Measurements from ENCODE around the gene PITPNM1. TPM values are rescaled to one million over a fixed set of nuclear protein-coding genes. Genes with fewer than 3 reads are reported as not detected.

PITPNM1 gene
- total and polyA plus RNA-seq, 4 donors, result 34.0 to 118 (median 74.7) TPM

DNA sequence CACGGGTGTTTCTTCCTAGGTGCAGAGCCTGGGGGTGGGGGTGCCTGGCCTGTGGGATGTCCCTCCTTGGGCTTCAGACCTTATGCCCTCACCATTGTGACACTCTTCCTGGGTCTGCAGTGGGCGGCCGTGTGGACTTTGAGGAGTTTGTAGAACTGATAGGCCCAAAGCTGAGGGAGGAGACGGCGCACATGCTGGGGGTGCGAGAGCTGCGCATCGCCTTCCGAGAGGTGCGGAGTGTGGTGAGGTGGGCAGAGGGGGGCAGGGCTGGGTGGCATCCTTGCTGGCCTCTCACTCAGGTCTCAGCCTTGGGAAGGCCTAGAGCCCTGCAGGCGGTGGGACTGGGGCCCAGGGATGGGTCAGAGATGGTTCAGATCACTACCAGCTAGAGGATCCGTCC lies 47.7 kb downstream of the PITPNM1 start:
- 91% methylated on average over 11 of the region's 12 CpGs for WGBS (ENCODE audit: insufficient coverage)
- DNase-seq (ENCODE audit: low read depth in 4 of 6, low spot score in 6 of 6), result no peak
- Histone ChIP-seq H3K27ac (ENCODE audit: low read depth, low read length) (no peak overlapping the region), H3K4me3 (ENCODE audit: low read depth, low read length) (no peak overlapping the region), H3K4me1 (ENCODE audit: control insufficient read depth, insufficient read depth, low read length) (peaks cover 2% of the 10 kb centered on the region), H3K27me3 (ENCODE audit: control insufficient read depth, insufficient read depth, low read length) (no peaks in the 10 kb centered on the region), H3K36me3 (ENCODE audit: control insufficient read depth, insufficient read depth, low read length) (no peaks in the 10 kb centered on the region), H3K9me3 (ENCODE audit: control insufficient read depth, insufficient read depth, low read length) (no peaks in the 10 kb centered on the region)

DNA sequence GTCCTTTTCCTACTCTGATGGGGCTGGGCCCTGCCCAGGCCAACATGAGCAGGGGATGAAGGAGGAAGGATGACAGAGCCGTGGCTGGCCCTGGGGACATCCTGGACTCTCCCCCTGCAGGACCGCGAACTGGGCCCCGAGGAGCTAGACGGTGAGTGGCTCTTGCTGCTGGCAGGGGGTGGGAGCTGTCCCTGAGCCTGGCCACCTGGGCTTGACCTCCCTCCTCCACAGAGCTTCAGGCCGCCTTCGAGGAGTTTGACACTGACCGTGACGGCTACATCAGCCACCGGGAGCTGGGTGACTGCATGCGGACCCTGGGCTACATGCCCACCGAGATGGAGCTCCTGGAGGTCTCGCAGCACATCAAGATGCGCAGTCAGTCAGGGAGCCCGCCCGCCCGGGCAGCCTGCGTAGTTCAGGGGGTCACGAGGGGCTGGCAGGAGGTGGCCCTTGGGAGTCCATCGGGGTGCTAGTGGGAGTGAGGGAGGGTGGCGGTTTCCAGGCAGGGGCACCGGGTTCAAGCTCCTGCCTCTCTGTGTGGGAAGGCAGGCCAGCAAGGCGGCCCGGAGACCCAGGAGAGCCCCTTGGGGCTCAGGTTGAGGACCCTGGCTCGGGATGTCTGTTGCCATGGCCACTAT lies 49.0 kb downstream of the PITPNM1 start:
- no peaks in the 10 kb centered on the region for H3K27me3 ChIP-seq (ENCODE audit: control insufficient read depth, insufficient read depth, low read length)
- H3K4me3 ChIP-seq (ENCODE audit: low read depth, low read length), result no peak overlapping the region
- 76% methylated on average over 25 of the region's 25 CpGs for WGBS (ENCODE audit: insufficient coverage)
- no peaks in the 10 kb centered on the region for H3K9me3 ChIP-seq (ENCODE audit: control insufficient read depth, insufficient read depth, low read length)
- H3K27ac ChIP-seq (ENCODE audit: low read depth, low read length), result no peak overlapping the region
- H3K36me3 ChIP-seq (ENCODE audit: control insufficient read depth, insufficient read depth, low read length), result no peaks in the 10 kb centered on the region
- no peak for DNase-seq (ENCODE audit: low read depth in 4 of 6, low spot score in 6 of 6)
- H3K4me1 ChIP-seq (ENCODE audit: control insufficient read depth, insufficient read depth, low read length), result peaks cover 12% of the 10 kb centered on the region

DNA sequence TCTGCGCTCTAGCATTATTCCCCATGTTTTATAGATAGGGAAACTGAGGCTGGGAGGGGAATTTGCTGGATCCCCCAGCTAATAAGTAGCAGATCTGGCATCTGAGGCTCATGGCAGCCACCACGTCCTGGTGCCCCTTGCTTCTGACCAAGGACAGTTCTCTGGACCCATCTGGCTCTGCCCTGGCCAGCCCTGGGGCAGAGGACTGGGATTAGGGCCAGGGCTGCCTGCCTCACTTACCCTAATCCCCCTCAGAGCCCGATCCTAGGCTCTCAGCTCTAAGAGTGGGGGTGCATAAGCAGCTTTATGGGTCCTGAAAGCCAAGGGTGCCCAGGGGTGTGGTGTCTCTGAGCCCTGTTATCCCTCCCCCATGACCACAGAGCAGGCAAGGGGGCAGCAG lies 50.1 kb downstream of the PITPNM1 start, which contains the start of gene CABP4:
CABP4 (plus strand) TSS at position 301 of the 400 bp plus-strand sequence; CDS start at position 371, 70 bp downstream.
- H3K36me3 ChIP-seq (ENCODE audit: control insufficient read depth, insufficient read depth, low read length), result no peaks in the 10 kb centered on the region
- peaks cover 12% of the 10 kb centered on the region for H3K4me1 ChIP-seq (ENCODE audit: control insufficient read depth, insufficient read depth, low read length)
- 91% methylated on average over 2 of the region's 3 CpGs for WGBS (ENCODE audit: insufficient coverage)
- no peak within 1 kb of the TSS for H3K4me3 ChIP-seq (ENCODE audit: low read depth, low read length)
- no peaks in the 10 kb centered on the region for H3K9me3 ChIP-seq (ENCODE audit: control insufficient read depth, insufficient read depth, low read length)
- no peak within 1 kb of the TSS for H3K27ac ChIP-seq (ENCODE audit: low read depth, low read length)
- DNase-seq (ENCODE audit: low read depth in 4 of 6, low spot score in 6 of 6), result no peak
- no peaks in the 10 kb centered on the region for H3K27me3 ChIP-seq (ENCODE audit: control insufficient read depth, insufficient read depth, low read length)

DNA sequence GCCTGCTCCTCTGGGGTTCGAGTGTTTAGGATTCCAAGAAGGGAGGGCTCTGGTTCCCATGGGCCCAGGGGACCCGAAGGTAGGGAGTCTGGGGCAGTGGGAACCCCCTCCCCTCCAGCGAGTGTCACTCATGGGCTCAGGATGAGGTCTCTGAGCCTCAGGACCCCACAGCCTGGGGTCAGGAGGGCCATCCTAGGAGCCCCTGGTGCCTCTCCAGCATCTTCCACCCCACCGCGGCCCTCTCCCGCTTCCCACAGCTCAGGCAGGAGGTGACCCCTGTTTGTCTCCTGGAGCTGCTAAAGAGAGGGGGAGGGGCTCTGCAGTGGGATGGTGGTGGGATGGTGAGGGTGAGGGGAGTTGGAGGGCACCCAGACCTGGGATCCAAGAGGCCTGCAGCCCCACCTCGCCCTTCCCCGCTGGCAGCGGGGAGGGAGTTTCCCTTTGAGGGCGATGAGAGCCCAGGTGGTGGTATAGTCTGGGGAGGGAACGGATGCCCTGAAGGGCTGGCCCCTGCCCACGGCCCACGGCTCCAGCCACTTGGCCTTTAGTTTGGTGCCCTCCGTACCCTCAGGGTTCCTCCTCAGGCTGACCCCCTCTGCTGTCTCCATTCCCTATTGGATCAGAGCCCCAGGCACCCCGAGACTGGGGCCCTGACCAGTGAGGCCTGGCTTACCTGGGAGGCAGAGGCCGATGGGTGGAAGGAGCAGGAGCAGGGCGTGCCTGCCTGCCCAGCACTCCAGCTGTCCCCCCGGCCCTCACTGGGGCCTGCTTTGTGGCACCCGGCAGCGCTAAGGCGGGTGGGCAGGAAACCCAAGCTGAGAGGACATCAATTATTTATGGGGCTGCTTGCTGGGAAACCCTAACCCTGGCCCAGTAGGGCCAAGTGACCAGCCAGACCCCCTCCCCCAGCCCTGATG lies 51.1 kb downstream of the PITPNM1 start:
- WGBS (ENCODE audit: insufficient coverage), result 86% methylated on average over 14 of the region's 21 CpGs
- no peaks in the 10 kb centered on the region for H3K9me3 ChIP-seq (ENCODE audit: control insufficient read depth, insufficient read depth, low read length)
- peaks cover 12% of the 10 kb centered on the region for H3K4me1 ChIP-seq (ENCODE audit: control insufficient read depth, insufficient read depth, low read length)
- no peaks in the 10 kb centered on the region for H3K27me3 ChIP-seq (ENCODE audit: control insufficient read depth, insufficient read depth, low read length)
- H3K27ac ChIP-seq (ENCODE audit: low read depth, low read length), result no peak overlapping the region
- no peak for DNase-seq (ENCODE audit: low read depth in 4 of 6, low spot score in 6 of 6)
- no peak overlapping the region for H3K4me3 ChIP-seq (ENCODE audit: low read depth, low read length)
- H3K36me3 ChIP-seq (ENCODE audit: control insufficient read depth, insufficient read depth, low read length), result no peaks in the 10 kb centered on the region

DNA sequence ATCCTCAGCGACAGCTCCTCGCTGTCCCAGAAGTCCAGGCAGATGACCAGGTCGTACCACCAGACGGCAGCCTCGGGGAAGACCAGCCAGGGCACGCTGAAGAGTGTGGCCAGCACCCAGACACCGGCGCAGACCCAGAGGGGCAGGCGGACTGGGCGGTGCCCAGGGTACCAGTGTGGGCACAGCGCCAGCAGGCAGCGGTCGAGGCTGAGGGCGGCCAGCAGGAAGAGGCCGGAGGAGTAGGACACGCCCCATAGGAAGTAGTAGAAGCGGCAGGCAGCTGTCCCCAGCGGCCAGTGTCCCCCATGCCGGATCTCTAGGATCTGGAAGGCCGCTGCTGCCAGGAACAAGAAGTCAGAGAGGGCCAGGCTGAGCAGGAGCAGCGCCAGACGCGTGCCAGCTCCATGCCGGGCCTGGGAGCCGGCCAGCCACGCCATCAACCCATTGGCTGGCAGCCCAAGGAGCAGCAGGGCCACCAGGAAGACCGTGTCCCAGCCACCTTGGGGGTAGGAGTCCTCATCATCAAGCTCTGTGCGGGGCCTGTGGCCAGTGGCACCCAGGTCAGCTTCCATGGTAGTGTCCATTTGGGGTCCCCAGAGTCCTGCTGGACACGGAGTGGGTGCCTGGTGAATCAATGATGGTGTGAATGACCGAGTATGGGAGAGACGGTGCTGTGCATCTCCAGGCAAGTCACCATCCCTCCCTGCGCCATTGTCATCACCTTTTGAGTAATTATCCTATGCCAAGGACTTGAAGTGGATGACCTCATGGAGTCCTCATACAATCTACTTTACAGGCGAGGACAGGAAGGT lies 52.8 kb downstream of the PITPNM1 start, which contains the start of gene GPR152:
GPR152 (minus strand) TSS at position 589 of the 812 bp plus-strand sequence; CDS start at position 584, 5 bp downstream.
- DNase-seq (ENCODE audit: low read depth in 4 of 6, low spot score in 6 of 6), result no peak
- H3K27ac ChIP-seq (ENCODE audit: low read depth, low read length), result no peak within 1 kb of the TSS

DNA sequence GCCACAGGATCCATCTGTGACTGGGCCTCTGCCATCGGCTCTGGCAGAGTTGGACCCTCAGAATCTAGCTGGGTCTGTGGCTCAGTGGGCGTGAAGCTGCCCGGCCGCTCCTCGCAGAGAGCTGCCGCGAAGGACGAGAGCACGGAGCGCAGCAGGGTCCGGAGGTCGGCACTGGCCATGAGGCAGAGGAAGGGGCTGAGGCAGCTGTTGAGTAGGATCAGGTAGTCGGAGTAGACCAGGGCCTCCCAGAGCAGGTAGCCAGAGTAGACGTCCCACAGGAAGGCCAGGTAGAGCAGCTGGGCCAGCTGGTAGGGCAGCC lies 53.5 kb downstream of the PITPNM1 start:
- DNase-seq (ENCODE audit: low read depth in 4 of 6, low spot score in 6 of 6), result no peak
- H3K36me3 ChIP-seq (ENCODE audit: control insufficient read depth, insufficient read depth, low read length), result no peaks in the 10 kb centered on the region
- no peaks in the 10 kb centered on the region for H3K27me3 ChIP-seq (ENCODE audit: control insufficient read depth, insufficient read depth, low read length)
- peaks cover 12% of the 10 kb centered on the region for H3K4me1 ChIP-seq (ENCODE audit: control insufficient read depth, insufficient read depth, low read length)
- no peaks in the 10 kb centered on the region for H3K9me3 ChIP-seq (ENCODE audit: control insufficient read depth, insufficient read depth, low read length)
- no peak overlapping the region for H3K4me3 ChIP-seq (ENCODE audit: low read depth, low read length)
- 92% methylated on average over 14 of the region's 14 CpGs for WGBS (ENCODE audit: insufficient coverage)
- H3K27ac ChIP-seq (ENCODE audit: low read depth, low read length), result no peak overlapping the region

More for the DNA sequence above, 52.8 kb downstream of the PITPNM1 start, which contains the start of gene GPR152:
- no peak within 1 kb of the TSS for H3K4me3 ChIP-seq (ENCODE audit: low read depth, low read length)
- no peaks in the 10 kb centered on the region for H3K36me3 ChIP-seq (ENCODE audit: control insufficient read depth, insufficient read depth, low read length)
- no peaks in the 10 kb centered on the region for H3K27me3 ChIP-seq (ENCODE audit: control insufficient read depth, insufficient read depth, low read length)
- no peaks in the 10 kb centered on the region for H3K9me3 ChIP-seq (ENCODE audit: control insufficient read depth, insufficient read depth, low read length)
- WGBS (ENCODE audit: insufficient coverage), result 77% methylated on average over 31 of the region's 33 CpGs
- H3K4me1 ChIP-seq (ENCODE audit: control insufficient read depth, insufficient read depth, low read length), result peaks cover 12% of the 10 kb centered on the region

DNA sequence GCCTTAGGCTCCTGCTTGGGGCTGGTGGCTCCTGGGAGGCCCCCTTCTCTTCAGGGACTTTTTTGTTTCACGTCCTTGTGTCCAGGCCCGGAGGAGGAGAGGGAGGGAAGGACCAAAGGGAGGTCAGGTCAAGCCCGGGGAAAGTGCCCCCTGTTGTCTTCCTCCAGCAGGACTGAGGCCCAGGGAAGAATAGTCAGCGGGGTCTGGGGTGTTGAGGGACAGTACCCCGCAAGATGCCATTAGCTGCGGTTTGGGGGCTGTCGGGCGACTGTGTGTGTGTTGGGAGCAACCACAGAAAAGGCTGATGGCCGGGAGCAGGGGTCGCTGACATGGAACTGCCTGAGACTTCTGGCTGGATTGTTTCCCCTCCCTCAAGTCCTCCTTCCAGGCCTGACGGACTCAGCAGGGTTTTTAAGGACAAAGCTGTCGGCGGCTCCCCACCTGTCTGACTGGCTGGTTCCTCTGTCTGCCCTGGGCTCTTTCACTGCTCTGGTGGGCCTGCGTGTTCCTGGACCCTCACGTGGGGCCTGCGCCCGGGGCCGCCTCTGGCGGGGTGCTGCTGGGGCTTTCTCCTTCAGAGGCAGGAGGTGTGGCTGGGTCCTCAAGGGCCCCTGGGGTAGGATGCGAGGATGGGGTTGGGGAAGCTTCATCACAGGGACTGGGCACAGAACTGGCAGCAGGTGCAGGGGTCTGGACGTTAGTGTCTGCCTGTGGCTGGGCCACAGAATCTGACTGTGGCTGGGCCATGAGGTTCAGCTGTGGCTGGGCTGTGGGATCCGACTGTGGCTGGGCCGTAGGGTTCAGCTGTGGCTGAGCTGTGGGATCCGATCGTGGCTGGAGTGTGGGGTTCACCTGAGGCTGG lies 54.1 kb downstream of the PITPNM1 start:
- Histone ChIP-seq H3K4me3 (ENCODE audit: low read depth, low read length) (no peak overlapping the region), H3K9me3 (ENCODE audit: control insufficient read depth, insufficient read depth, low read length) (no peaks in the 10 kb centered on the region), H3K4me1 (ENCODE audit: control insufficient read depth, insufficient read depth, low read length) (peaks cover 12% of the 10 kb centered on the region), H3K27ac (ENCODE audit: low read depth, low read length) (no peak overlapping the region), H3K36me3 (ENCODE audit: control insufficient read depth, insufficient read depth, low read length) (no peaks in the 10 kb centered on the region), H3K27me3 (ENCODE audit: control insufficient read depth, insufficient read depth, low read length) (no peaks in the 10 kb centered on the region)
- no peak for DNase-seq (ENCODE audit: low read depth in 4 of 6, low spot score in 6 of 6)
- WGBS (ENCODE audit: insufficient coverage), result 71% methylated on average over 25 of the region's 25 CpGs

DNA sequence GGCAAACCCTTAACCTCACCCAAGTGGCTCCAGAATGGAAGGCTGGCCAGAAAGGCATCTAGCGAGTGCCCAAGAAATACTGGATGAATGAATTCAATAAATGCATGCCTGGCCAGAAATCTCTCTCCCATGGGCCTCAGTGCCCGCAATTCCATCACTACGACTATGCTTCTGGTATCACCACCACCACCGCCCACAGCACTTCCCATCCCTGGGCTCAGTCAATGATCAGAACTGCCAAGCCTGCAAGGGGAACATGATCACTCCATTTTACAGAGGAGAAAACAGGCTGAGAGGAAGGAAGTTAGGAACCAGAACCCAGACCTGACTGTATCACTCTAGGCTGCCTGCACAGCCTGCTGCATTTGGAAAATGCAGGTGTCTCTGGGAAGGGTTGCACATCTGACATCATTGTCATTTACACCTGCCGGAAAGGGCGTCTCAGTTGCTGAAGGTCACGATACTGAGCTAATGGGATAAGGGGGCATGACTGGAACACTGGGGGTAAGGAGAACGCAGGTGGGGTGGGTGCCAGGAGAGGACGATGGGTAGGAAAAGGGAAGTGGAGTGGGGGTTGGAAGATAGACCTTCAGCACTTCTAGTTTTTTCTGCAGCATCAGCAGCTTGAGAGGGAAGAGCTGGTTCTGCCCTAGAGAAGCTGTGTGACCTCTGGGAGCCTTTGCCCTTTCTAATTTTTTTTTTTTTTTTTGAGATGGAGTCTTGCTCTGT lies 55.9 kb downstream of the PITPNM1 start:
- no peaks in the 10 kb centered on the region for H3K36me3 ChIP-seq (ENCODE audit: control insufficient read depth, insufficient read depth, low read length)
- DNase-seq (ENCODE audit: low read depth in 4 of 6, low spot score in 6 of 6), result no peak

More for the DNA sequence above, 55.9 kb downstream of the PITPNM1 start:
- Histone ChIP-seq H3K4me3 (ENCODE audit: low read depth, low read length) (no peak overlapping the region), H3K27me3 (ENCODE audit: control insufficient read depth, insufficient read depth, low read length) (no peaks in the 10 kb centered on the region), H3K9me3 (ENCODE audit: control insufficient read depth, insufficient read depth, low read length) (no peaks in the 10 kb centered on the region), H3K27ac (ENCODE audit: low read depth, low read length) (no peak overlapping the region), H3K4me1 (ENCODE audit: control insufficient read depth, insufficient read depth, low read length) (peaks cover 15% of the 10 kb centered on the region)
- 84% methylated on average over 8 of the region's 9 CpGs for WGBS (ENCODE audit: insufficient coverage)

Measured in spinal cord (tissue), 10 donors.